Pancreas (tissue), 10 donors: ENCODE results near the gene LPAR3. TPM values are rescaled to one million over a fixed set of nuclear protein-coding genes. Genes with fewer than 3 reads are reported as not detected.
A peak's percentile ranks its signal among the peaks of the same experiment; 100 is the strongest.

Source experiments
- ATAC-seq, 4 donors: fragments of 200-7000 bp; cut with Tn5 transposase; one replicate each; pipeline versions ENCODE4 v1.8.0 to v1.9.1; 2020; ENCODE audit warnings: mild to moderate bottlenecking in 4 of 4, moderate library complexity in 4 of 4
- DNase-seq, 6 donors: peaks; one replicate each; pipeline ENCODE4 v3.0.0-alpha.2; 2020
- FAIRE-seq: peaks from 2 replicates; lab custom pipeline; 2012; peaks lifted over from hg19 to GRCh38; lab: Jason Lieb, UNC
- H3K27ac ChIP-seq, 4 donors: fragments of 200-600 bp; sonication (generic); 1 replicate in 3 of 4; 2 replicates in 1 of 4; pipeline versions ENCODE4 v1.5.0 to v1.8.0; 2020
- H3K27me3 ChIP-seq, 4 donors: fragments of 200-600 bp; one replicate each; pipeline ENCODE4 v1.8.0; 2021
- H3K36me3 ChIP-seq, 3 donors: fragments of 200-600 bp; sonication (generic) in 1 of 3; one replicate each; pipeline versions ENCODE4 v1.5.0 to v1.8.0; 2020 to 2021
- H3K4me1 ChIP-seq, 3 donors: fragments of 200-600 bp; one replicate each; pipeline ENCODE4 v1.8.0; 2021
- H3K4me3 ChIP-seq, 4 donors: fragments of 200-600 bp; sonication (generic) in 2 of 4; one replicate each; pipeline versions ENCODE4 v1.5.0 to v1.8.0; 2020 to 2021
- H3K9me3 ChIP-seq, 4 donors: fragments of 200-600 bp; one replicate each; pipeline ENCODE4 v1.8.0; 2021
- WGBS, 2 donors: extraction: QIAGEN DNeasy Blood & Tissue Kit; methylation state at CpG; one replicate each; pipeline ENCODE4 v1.1.7; 2013; 5-methylcytosine and 5-hydroxymethylcytosine counted together
- intact Hi-C, 3 donors: fragments of 100-400 bp; cut with DNase I; formaldehyde crosslinking; loops; one replicate each; pipeline versions ENCODE4 v1.11.1 to v1.14.2; 2022
- polyA plus RNA-seq, 2 donors: library from polyadenylated mRNA; stranded (reverse); fragments of 200-250 nt; gene quantifications; one replicate each; pipeline ENCODE4 v1.2.3, GENCODE V29; 2013
- total RNA-seq, 6 donors: library from RNA; stranded (reverse); fragmentation: NEBNext Ultra II Directional in 4 of 6; extraction: Animal tissue kit (Norgen Biotek cat#: 25700) in 4 of 6; gene quantifications; one replicate each; pipeline versions ENCODE4 v1.2.1 to v1.2.4, GENCODE V29; 2021 to 2023
- TF ChIP-seq, protein P1 (sequence below), 4 donors: fragments of 200-600 bp; sonication (generic) in 3 of 4; IDR thresholded peaks; one replicate each; pipeline versions ENCODE4 v1.5.0 to v1.8.0; 2021; ENCODE audit warnings: antibody characterized with exemption in 4 of 4
- donor health status: healthy with polysubstance abuse.
- donor health status: DM: no; HTN: no; CAD: no; lungs with moderate emphysema.
- donor health status: DM: no; HTN: no; CAD: no.
- donor health status: control.
- donor health status: control.
- donor health status: Bipolar disorder and iron deficiency.
- donor health status: DM: yes; HTN: yes; CAD: no.
- donor health status: DM: no; HTN: no; CAD: no.
- donor health status: DM: no; HTN: no; CAD: no.
- donor health status: DM: yes; HTN: yes; CAD: no.

LPAR3 gene
- total and polyA plus RNA-seq, 8 donors, result 1.4 to 19.5 (median 11.1) TPM

DNA sequence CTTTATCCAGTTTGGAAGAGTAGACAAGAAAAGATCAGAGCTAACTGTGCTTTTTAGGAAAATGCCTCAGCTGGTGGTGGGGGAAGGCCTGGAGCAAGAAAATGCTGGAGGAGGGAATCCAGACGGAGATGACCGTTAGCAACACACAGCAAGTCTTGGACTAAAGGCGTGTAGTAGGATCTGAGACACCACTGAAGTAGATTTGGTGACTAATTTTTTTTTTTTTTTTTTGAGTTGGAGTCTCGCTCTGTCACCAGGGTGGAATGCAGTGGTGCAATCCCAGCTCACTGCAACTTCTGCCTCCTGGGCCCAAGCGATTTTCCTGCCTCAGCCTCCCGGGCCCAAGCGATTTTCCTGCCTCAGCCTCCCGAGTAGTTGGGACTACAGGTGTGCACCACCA lies 41.2 kb downstream of the LPAR3 start:
- H3K27ac ChIP-seq, result no peak overlapping the region
- WGBS, 2 donors, result 95% methylated on average over 8 of the region's 8 CpGs
- no peak overlapping the region for H3K4me3 ChIP-seq
- no peaks in the 10 kb centered on the region for H3K36me3 ChIP-seq
- ATAC-seq (peak in 1 of 4 donors; percentile 8), DNase-seq (no peak), FAIRE-seq (no peak)
- no peaks in the 10 kb centered on the region for H3K9me3 ChIP-seq
- TF ChIP-seq, protein P1, sequence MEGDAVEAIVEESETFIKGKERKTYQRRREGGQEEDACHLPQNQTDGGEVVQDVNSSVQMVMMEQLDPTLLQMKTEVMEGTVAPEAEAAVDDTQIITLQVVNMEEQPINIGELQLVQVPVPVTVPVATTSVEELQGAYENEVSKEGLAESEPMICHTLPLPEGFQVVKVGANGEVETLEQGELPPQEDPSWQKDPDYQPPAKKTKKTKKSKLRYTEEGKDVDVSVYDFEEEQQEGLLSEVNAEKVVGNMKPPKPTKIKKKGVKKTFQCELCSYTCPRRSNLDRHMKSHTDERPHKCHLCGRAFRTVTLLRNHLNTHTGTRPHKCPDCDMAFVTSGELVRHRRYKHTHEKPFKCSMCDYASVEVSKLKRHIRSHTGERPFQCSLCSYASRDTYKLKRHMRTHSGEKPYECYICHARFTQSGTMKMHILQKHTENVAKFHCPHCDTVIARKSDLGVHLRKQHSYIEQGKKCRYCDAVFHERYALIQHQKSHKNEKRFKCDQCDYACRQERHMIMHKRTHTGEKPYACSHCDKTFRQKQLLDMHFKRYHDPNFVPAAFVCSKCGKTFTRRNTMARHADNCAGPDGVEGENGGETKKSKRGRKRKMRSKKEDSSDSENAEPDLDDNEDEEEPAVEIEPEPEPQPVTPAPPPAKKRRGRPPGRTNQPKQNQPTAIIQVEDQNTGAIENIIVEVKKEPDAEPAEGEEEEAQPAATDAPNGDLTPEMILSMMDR (IDR thresholded peaks at IDR 0.05), result no peak
- H3K27me3 ChIP-seq, result no peaks in the 10 kb centered on the region
- H3K4me1 ChIP-seq, result peaks cover 0 to 19% (median 9%) of the 10 kb centered on the region in 3 donors
- intact Hi-C loops, result no loop called here

DNA sequence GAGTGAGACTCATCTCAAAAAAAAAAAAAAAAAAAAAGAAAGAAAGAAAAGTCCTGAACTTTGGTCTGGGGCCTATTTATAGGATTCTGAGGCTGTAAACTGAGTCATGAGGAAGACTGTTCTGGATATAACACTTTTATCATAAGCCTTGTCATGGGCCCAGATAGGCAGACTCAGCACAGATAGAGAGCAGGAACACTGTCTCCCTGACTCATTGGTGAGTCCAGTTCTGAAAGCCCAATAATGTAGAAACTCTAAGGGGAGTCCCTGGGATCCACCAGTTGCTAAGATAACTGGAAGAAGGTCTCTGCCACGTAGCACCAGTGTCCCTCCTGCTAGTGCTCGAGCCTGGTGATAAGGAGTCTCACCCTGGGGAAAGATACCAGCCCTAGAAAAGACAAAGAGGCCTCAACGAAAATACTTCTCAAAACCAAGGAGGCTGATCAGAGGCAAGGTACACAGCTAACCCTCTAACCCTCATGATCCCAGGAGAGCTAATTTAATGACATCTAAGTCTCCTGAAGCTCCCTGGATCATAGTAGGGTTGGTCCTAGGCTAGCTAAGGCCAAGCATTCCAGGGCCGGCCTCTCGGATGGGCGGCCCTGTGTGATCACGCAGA lies 43.5 kb downstream of the LPAR3 start:
- no peak overlapping the region for H3K4me3 ChIP-seq
- FAIRE-seq (no peak), DNase-seq (no peak), ATAC-seq (no peak)
- WGBS, 2 donors, result 76 to 89% methylated on average over 7 of the region's 7 CpGs
- no peaks in the 10 kb centered on the region for H3K36me3 ChIP-seq
- H3K9me3 ChIP-seq, result no peaks in the 10 kb centered on the region
- H3K4me1 ChIP-seq, result peaks cover 0 to 15% (median 9%) of the 10 kb centered on the region in 3 donors
- H3K27me3 ChIP-seq, result no peaks in the 10 kb centered on the region
- no peak overlapping the region for H3K27ac ChIP-seq
- intact Hi-C loops, result no loop called here
- TF ChIP-seq, protein P1 (IDR thresholded peaks at IDR 0.05), result no peak

DNA sequence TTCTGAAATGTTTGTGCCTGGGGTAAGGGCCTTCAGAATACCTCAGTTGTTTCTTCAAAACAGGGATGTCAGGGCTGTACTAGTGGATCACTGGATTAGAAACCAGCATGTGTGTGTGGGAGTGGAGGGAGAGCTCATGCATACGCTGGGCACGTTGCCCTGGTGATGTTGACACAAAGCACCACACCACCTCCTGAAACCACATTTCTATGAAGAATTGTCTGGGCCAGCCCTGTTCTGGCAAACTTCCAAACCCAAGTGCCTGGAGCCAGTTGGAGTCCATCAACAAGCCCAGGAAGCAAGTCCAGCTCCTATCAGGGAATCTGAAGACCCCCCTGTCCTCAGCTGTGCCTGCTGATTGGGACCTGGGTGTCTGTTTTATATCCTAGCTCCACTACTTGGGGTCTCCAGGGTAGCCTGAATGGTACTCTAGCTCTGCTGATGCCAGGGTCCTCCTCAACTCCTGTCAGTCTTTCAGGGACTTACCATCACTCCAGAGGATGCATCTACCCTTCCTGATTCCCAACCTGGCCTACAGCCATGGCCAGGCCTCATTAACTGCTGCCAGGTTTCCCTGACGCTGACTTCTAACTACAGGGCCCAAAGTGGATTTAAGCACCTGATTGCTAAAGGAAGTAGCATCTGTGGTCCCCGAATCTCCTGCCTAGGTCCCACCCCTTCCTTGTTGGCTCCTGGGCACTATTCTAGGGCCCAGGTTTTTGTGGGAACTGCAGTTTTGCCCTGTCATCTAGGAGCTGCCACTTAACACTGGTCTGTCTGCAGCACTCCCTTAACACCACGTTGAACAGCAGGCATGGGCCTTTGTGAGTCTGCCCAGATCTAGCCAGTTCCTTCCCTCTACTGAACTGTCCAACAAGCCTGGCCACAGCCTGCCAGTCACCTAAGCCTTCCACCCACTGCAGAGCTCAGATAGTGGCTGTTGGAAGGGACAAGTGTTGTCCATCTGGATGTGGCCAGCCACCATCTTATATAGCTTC lies 45.5 kb downstream of the LPAR3 start:
- 32 to 34% methylated on average over 5 of the region's 5 CpGs for WGBS, 2 donors
- Histone ChIP-seq H3K4me1 (peaks cover 0 to 14% (median 9%) of the 10 kb centered on the region in 3 donors), H3K36me3 (no peaks in the 10 kb centered on the region), H3K9me3 (no peaks in the 10 kb centered on the region), H3K27me3 (no peaks in the 10 kb centered on the region), H3K4me3 (no peak overlapping the region), H3K27ac (peak overlapping the region in 3 of 4 donors; percentile 33 to 56 (median 33))
- ATAC-seq (peak; percentile 89 to 98 (median 96)), DNase-seq (peak; percentile 82 to 93 (median 88)), FAIRE-seq (no peak)
- intact Hi-C loops, result no loop called here
- TF ChIP-seq, protein P1 (IDR thresholded peaks at IDR 0.05), result no peak

DNA sequence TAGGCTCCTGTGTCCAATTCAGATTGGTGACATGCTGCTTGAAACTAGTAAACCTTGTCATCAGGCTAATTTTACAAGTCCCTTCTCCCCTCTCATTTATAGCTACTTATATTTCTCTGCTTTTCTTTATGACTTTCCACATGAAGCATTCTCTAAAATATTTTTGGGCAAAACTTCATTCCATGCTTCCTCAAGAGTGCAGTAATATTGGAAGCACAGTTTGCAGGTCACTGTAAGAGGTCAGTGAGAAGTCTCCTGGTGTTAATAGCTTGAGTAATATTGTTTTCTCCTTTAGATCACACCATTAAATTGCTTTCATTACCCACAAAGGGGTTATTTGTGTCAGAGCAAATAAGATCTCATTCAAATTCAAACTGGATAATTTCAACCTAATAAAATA lies 46.6 kb downstream of the LPAR3 start:
- TF ChIP-seq, protein P1 (IDR thresholded peaks at IDR 0.05), result no peak
- Histone ChIP-seq H3K4me1 (peaks cover 0 to 14% (median 9%) of the 10 kb centered on the region in 3 donors), H3K27me3 (no peaks in the 10 kb centered on the region), H3K27ac (no peak overlapping the region), H3K36me3 (no peaks in the 10 kb centered on the region), H3K4me3 (no peak overlapping the region), H3K9me3 (no peaks in the 10 kb centered on the region)
- intact Hi-C loops, result no loop called here
- DNase-seq, result no peak
- no peak for ATAC-seq
- no peak for FAIRE-seq
